ENCODE measurements around the gene PYGM. TPM values are rescaled to one million over a fixed set of nuclear protein-coding genes. Genes with fewer than 3 reads are reported as not detected.
A peak's percentile ranks its signal among the peaks of the same experiment; 100 is the strongest.

The PYGM gene
- total RNA-seq, 1 experiment from 2014 or later: 3.6 TPM

DNA sequence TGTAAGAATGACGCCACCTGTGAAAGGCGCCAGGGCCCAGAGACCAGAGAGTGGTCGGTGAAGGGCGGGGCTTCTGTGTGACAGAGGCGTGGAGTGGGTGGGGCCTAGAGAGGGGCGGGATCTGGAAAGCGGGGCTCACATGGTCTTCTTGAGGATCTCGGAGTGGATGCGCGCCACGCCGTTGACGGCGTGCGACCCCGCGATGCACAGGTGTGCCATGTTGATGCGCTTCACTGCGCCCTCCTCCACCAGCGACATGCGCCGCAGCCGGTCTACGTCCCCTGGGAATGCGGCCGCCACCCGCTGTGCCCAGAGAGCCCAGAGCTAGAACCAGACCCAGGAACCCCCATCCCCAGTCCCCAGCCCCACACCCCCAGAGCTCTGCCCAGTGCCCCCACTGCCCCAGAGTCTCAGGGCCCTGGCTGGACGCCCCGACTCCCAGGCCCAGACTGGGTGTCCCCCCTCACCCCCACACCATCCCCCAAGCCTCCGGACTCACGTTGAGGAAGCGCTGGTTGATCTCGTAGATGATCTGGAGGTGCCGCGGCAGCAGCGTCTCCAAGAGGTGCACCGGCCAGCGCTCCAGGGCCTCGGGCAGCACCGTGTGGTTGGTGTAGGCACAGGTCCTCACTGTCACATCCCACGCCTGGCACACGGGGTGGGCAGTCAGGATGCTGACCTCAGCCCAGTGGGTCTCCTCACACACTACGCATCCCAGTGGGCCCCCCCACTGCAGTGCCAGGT is 6.2 kb downstream of the PYGM start:
- DNase-seq: peak; percentile 67
- no peak overlapping the region for H2BK15ac ChIP-seq (ENCODE audit: low read depth, low read length)
- no peak overlapping the region for H2BK20ac ChIP-seq (ENCODE audit: low read depth, low read length, poor library complexity, severe bottlenecking)
- no peak overlapping the region for H3K27ac ChIP-seq (ENCODE audit: insufficient read length, low read depth, low read length)
- H4K20me1 ChIP-seq (ENCODE audit: control insufficient read depth, insufficient read depth, insufficient read length): no peaks in the 10 kb centered on the region
- H3K4ac ChIP-seq (ENCODE audit: low read depth, low read length): no peak overlapping the region
- H3K4me2 ChIP-seq (ENCODE audit: insufficient read depth, insufficient read length, low read length): no peak overlapping the region
- no peak overlapping the region for H2AK5ac ChIP-seq (ENCODE audit: insufficient read length, low read length)
- H3K56ac ChIP-seq (ENCODE audit: insufficient read length, low read depth, low read length): no peak overlapping the region
- H2AFZ ChIP-seq (ENCODE audit: low read length): no peak overlapping the region
- no CpG with 5 or more reads among the region's 43 CpGs for WGBS (ENCODE audit: extremely low coverage, insufficient read length, low lambda C conversion rate)
- no peak overlapping the region for H3K9ac ChIP-seq (ENCODE audit: extremely low read depth, insufficient read length, low read length)
- no peak overlapping the region for H2BK120ac ChIP-seq (ENCODE audit: low read depth, low read length, poor library complexity, severe bottlenecking)
- Mint-ChIP-seq H3K4me3 (no peak overlapping the region), H3K27me3 (ENCODE audit: low read depth) (no peaks in the 10 kb centered on the region; the same call in none of the 2 replicates), H3K27ac (no peak overlapping the region; a peak in 1 of 7 replicates), H3K36me3 (ENCODE audit: insufficient read depth in 1 of 3, low read depth in 3 of 3) (peaks cover 0 to 14% (median 0%) of the 10 kb centered on the region in 3 experiments; a peak in 2 of 7 replicates), H3K4me1 (peaks cover 10 to 28% of the 10 kb centered on the region in 2 experiments), H3K9me3 (no peaks in the 10 kb centered on the region)
- no peaks in the 10 kb centered on the region for H3K27me3 ChIP-seq (ENCODE audit: insufficient read depth, low read length)
- H2BK12ac ChIP-seq (ENCODE audit: insufficient read length, low read depth, low read length): no peak overlapping the region
- H3K4me1 ChIP-seq (ENCODE audit: insufficient read depth, low read length): no peaks in the 10 kb centered on the region
- H3K79me1 ChIP-seq (ENCODE audit: insufficient read depth, low read depth, low read length, poor library complexity, severe bottlenecking): no peaks in the 10 kb centered on the region
- H2BK5ac ChIP-seq (ENCODE audit: insufficient read length, low read length): no peak overlapping the region
- H3K23ac ChIP-seq (ENCODE audit: insufficient read length, low read depth, low read length): no peak overlapping the region
- no peak overlapping the region for H3K18ac ChIP-seq (ENCODE audit: insufficient read length, low read depth, low read length)
- H3K23me2 ChIP-seq (ENCODE audit: insufficient read length, low read depth, low read length, poor library complexity, severe bottlenecking): no peaks in the 10 kb centered on the region
- no peak overlapping the region for H3K14ac ChIP-seq (ENCODE audit: insufficient read depth, low read length)
- no peak overlapping the region for H3T11ph ChIP-seq (ENCODE audit: low read length)
- H4K8ac ChIP-seq (replicated peaks; ENCODE audit: insufficient read length, low read depth, low read length): no peak overlapping the region
- H4K91ac ChIP-seq (ENCODE audit: insufficient read length, low read depth, low read length): no peak overlapping the region
- H3K9me3 ChIP-seq (ENCODE audit: control insufficient read depth, low read depth, low read length): no peaks in the 10 kb centered on the region
- H4K5ac ChIP-seq (ENCODE audit: insufficient read length, low read depth, low read length): no peak overlapping the region
- H3K79me2 ChIP-seq (ENCODE audit: insufficient read depth, low read length): no peaks in the 10 kb centered on the region
- TF ChIP-seq, protein P1, sequence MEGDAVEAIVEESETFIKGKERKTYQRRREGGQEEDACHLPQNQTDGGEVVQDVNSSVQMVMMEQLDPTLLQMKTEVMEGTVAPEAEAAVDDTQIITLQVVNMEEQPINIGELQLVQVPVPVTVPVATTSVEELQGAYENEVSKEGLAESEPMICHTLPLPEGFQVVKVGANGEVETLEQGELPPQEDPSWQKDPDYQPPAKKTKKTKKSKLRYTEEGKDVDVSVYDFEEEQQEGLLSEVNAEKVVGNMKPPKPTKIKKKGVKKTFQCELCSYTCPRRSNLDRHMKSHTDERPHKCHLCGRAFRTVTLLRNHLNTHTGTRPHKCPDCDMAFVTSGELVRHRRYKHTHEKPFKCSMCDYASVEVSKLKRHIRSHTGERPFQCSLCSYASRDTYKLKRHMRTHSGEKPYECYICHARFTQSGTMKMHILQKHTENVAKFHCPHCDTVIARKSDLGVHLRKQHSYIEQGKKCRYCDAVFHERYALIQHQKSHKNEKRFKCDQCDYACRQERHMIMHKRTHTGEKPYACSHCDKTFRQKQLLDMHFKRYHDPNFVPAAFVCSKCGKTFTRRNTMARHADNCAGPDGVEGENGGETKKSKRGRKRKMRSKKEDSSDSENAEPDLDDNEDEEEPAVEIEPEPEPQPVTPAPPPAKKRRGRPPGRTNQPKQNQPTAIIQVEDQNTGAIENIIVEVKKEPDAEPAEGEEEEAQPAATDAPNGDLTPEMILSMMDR (conservative IDR thresholded peaks at IDR 0.05): no peak

Data from H9 (cell line).